HG03520 (cell line): ENCODE data around the gene YAF2.
A peak's percentile ranks its signal among the peaks of the same experiment; 100 is the strongest.
"Not testable (repeated sequence)": the region's sequence is repeated elsewhere in the genome, so short reads cannot be mapped to it uniquely, and the experiment has no call there.

Experiments used
- ATAC-seq: cut with Tn5 transposase; IDR thresholded peaks from one replicate; pipeline ENCODE4 v1.9.1; 2021; ENCODE audit warnings: mild to moderate bottlenecking, moderate library complexity; ENCODE audit not compliant: unreplicated experiment

YAF2 gene

GRCh38 chr12:42199007-42199406 lies 39.0 kb downstream of the YAF2 start:
- no peak for ATAC-seq

- no peak for ATAC-seq
These were observed 41.1 kb downstream of the YAF2 start for GRCh38 chr12:42196723-42197603.

GRCh38 chr12:42192686-42193085 lies 45.4 kb downstream of the YAF2 start:
- no peak for ATAC-seq

- no peak for ATAC-seq
These were observed 45.8 kb downstream of the YAF2 start for GRCh38 chr12:42192258-42192657.

GRCh38 chr12:42190376-42190775 lies 47.7 kb downstream of the YAF2 start:
- ATAC-seq: no peak

- ATAC-seq: not testable (repeated sequence)
These were observed 49.8 kb downstream of the YAF2 start for GRCh38 chr12:42188275-42188674.

- ATAC-seq: no peak
These were observed 50.2 kb downstream of the YAF2 start for GRCh38 chr12:42187799-42188198.

- peak; percentile 55 for ATAC-seq
These were observed 51.3 kb downstream of the YAF2 start for GRCh38 chr12:42186793-42187192.

- no peak for ATAC-seq
These were observed 55.7 kb downstream of the YAF2 start for GRCh38 chr12:42182394-42182793.

GRCh38 chr12:42180990-42181596 lies 57.0 kb downstream of the YAF2 start:
- ATAC-seq: no peak

- no peak for ATAC-seq
These were observed 59.9 kb downstream of the YAF2 start for GRCh38 chr12:42178101-42178500.

GRCh38 chr12:42174978-42175377 lies 63.1 kb downstream of the YAF2 start:
- ATAC-seq: no peak

GRCh38 chr12:42173961-42174521 lies 64.0 kb downstream of the YAF2 start:
- ATAC-seq: no peak

GRCh38 chr12:42172441-42173210 lies 65.4 kb downstream of the YAF2 start:
- no peak for ATAC-seq

GRCh38 chr12:42167711-42168110 lies 70.3 kb downstream of the YAF2 start:
- ATAC-seq: no peak

- ATAC-seq: no peak
These were observed 71.5 kb downstream of the YAF2 start for GRCh38 chr12:42166501-42166900.

GRCh38 chr12:42163913-42164312 lies 74.1 kb downstream of the YAF2 start:
- no peak for ATAC-seq

GRCh38 chr12:42162965-42163364 lies 75.1 kb downstream of the YAF2 start:
- no peak for ATAC-seq

- ATAC-seq: no peak
These were observed 75.9 kb downstream of the YAF2 start for GRCh38 chr12:42162193-42162592.

GRCh38 chr12:42161529-42161928 lies 76.5 kb downstream of the YAF2 start:
- ATAC-seq: no peak

GRCh38 chr12:42156232-42156631 lies 81.8 kb downstream of the YAF2 start:
- no peak for ATAC-seq
